ENCODE data around the gene RECQL5.

RECQL5 gene

GRCh38 chr17:75621489-75621888 lies 45.5 kb downstream of the RECQL5 start:
- Histone ChIP-seq H3K4me1 (ENCODE audit: insufficient read depth, low read length) (no peaks in the 10 kb centered on the region), H3K4me3 (ENCODE audit: low read length) (no peak overlapping the region), H3K9me3 (ENCODE audit: insufficient read depth, low read depth, low read length) (no peaks in the 10 kb centered on the region)

GRCh38 chr17:75619506-75620431 lies 47.2 kb downstream of the RECQL5 start:
- no peak overlapping the region for H3K9ac ChIP-seq (ENCODE audit: low read depth, low read length)
- H3K36me3 ChIP-seq (ENCODE audit: insufficient read depth, low read depth, low read length): no peaks in the 10 kb centered on the region
- H3K9me3 ChIP-seq (ENCODE audit: insufficient read depth, low read depth, low read length): no peaks in the 10 kb centered on the region
- no peak overlapping the region for H3K4me3 ChIP-seq (ENCODE audit: low read length)
- H3K27ac ChIP-seq (ENCODE audit: low read length): no peak overlapping the region
- no peaks in the 10 kb centered on the region for H3K4me1 ChIP-seq (ENCODE audit: insufficient read depth, low read length)
- H3K27me3 ChIP-seq (ENCODE audit: insufficient read depth, low read length): no peaks in the 10 kb centered on the region; the same call in 1 of the 2 replicates

More at GRCh38 chr17:75621489-75621888, 45.5 kb downstream of the RECQL5 start:
- H3K36me3 ChIP-seq (ENCODE audit: insufficient read depth, low read depth, low read length): no peaks in the 10 kb centered on the region
- H3K27me3 ChIP-seq (ENCODE audit: insufficient read depth, low read length): no peaks in the 10 kb centered on the region; the same call in 1 of the 2 replicates
- no peak overlapping the region for H3K27ac ChIP-seq (ENCODE audit: low read length)
- no peak overlapping the region for H3K9ac ChIP-seq (ENCODE audit: low read depth, low read length)

- no peak overlapping the region for H3K4me3 ChIP-seq (ENCODE audit: low read length)
- H3K9ac ChIP-seq (ENCODE audit: low read depth, low read length): no peak overlapping the region
- no peaks in the 10 kb centered on the region for H3K9me3 ChIP-seq (ENCODE audit: insufficient read depth, low read depth, low read length)
- no peaks in the 10 kb centered on the region for H3K4me1 ChIP-seq (ENCODE audit: insufficient read depth, low read length)
- no peaks in the 10 kb centered on the region for H3K36me3 ChIP-seq (ENCODE audit: insufficient read depth, low read depth, low read length)
- no peaks in the 10 kb centered on the region; the same call in 1 of the 2 replicates for H3K27me3 ChIP-seq (ENCODE audit: insufficient read depth, low read length)
- H3K27ac ChIP-seq (ENCODE audit: low read length): no peak overlapping the region
Measured at GRCh38 chr17:75617675-75618074, 49.3 kb downstream of the RECQL5 start.

GRCh38 chr17:75617218-75617617 lies 49.7 kb downstream of the RECQL5 start:
- Histone ChIP-seq H3K9ac (ENCODE audit: low read depth, low read length) (no peak overlapping the region), H3K9me3 (ENCODE audit: insufficient read depth, low read depth, low read length) (no peaks in the 10 kb centered on the region), H3K36me3 (ENCODE audit: insufficient read depth, low read depth, low read length) (no peaks in the 10 kb centered on the region), H3K4me3 (ENCODE audit: low read length) (no peak overlapping the region), H3K27me3 (ENCODE audit: insufficient read depth, low read length) (no peaks in the 10 kb centered on the region; the same call in 1 of the 2 replicates), H3K4me1 (ENCODE audit: insufficient read depth, low read length) (no peaks in the 10 kb centered on the region), H3K27ac (ENCODE audit: low read length) (no peak overlapping the region)

- H3K9me3 ChIP-seq (ENCODE audit: insufficient read depth, low read depth, low read length): no peaks in the 10 kb centered on the region
- H3K9ac ChIP-seq (ENCODE audit: low read depth, low read length): no peak overlapping the region
- H3K4me3 ChIP-seq (ENCODE audit: low read length): no peak overlapping the region
- no peaks in the 10 kb centered on the region for H3K36me3 ChIP-seq (ENCODE audit: insufficient read depth, low read depth, low read length)
- no peaks in the 10 kb centered on the region for H3K4me1 ChIP-seq (ENCODE audit: insufficient read depth, low read length)
- no peak overlapping the region for H3K27ac ChIP-seq (ENCODE audit: low read length)
- no peaks in the 10 kb centered on the region; the same call in 1 of the 2 replicates for H3K27me3 ChIP-seq (ENCODE audit: insufficient read depth, low read length)
Measured at GRCh38 chr17:75616521-75617122, 50.3 kb downstream of the RECQL5 start.

- Histone ChIP-seq H3K4me3 (ENCODE audit: low read length) (no peak overlapping the region), H3K9ac (ENCODE audit: low read depth, low read length) (no peak overlapping the region), H3K27ac (ENCODE audit: low read length) (no peak overlapping the region), H3K36me3 (ENCODE audit: insufficient read depth, low read depth, low read length) (no peaks in the 10 kb centered on the region), H3K27me3 (ENCODE audit: insufficient read depth, low read length) (no peaks in the 10 kb centered on the region), H3K9me3 (ENCODE audit: insufficient read depth, low read depth, low read length) (no peaks in the 10 kb centered on the region), H3K4me1 (ENCODE audit: insufficient read depth, low read length) (no peaks in the 10 kb centered on the region)
Measured at GRCh38 chr17:75615301-75615700, 51.7 kb downstream of the RECQL5 start.

- no peak overlapping the region for H3K9ac ChIP-seq (ENCODE audit: low read depth, low read length)
- no peak overlapping the region for H3K27ac ChIP-seq (ENCODE audit: low read length)
- H3K4me1 ChIP-seq (ENCODE audit: insufficient read depth, low read length): no peaks in the 10 kb centered on the region
- no peaks in the 10 kb centered on the region for H3K9me3 ChIP-seq (ENCODE audit: insufficient read depth, low read depth, low read length)
- H3K27me3 ChIP-seq (ENCODE audit: insufficient read depth, low read length): no peaks in the 10 kb centered on the region
- no peaks in the 10 kb centered on the region for H3K36me3 ChIP-seq (ENCODE audit: insufficient read depth, low read depth, low read length)
- H3K4me3 ChIP-seq (ENCODE audit: low read length): no peak overlapping the region
Measured at GRCh38 chr17:75614556-75615270, 52.2 kb downstream of the RECQL5 start.

GRCh38 chr17:75614006-75614405 lies 52.9 kb downstream of the RECQL5 start:
- Histone ChIP-seq H3K27me3 (ENCODE audit: insufficient read depth, low read length) (no peaks in the 10 kb centered on the region), H3K4me3 (ENCODE audit: low read length) (no peak overlapping the region), H3K9me3 (ENCODE audit: insufficient read depth, low read depth, low read length) (no peaks in the 10 kb centered on the region), H3K9ac (ENCODE audit: low read depth, low read length) (no peak overlapping the region), H3K27ac (ENCODE audit: low read length) (no peak overlapping the region), H3K4me1 (ENCODE audit: insufficient read depth, low read length) (no peaks in the 10 kb centered on the region), H3K36me3 (ENCODE audit: insufficient read depth, low read depth, low read length) (no peaks in the 10 kb centered on the region)

- Histone ChIP-seq H3K27me3 (ENCODE audit: insufficient read depth, low read length) (no peaks in the 10 kb centered on the region), H3K4me1 (ENCODE audit: insufficient read depth, low read length) (no peaks in the 10 kb centered on the region), H3K9me3 (ENCODE audit: insufficient read depth, low read depth, low read length) (no peaks in the 10 kb centered on the region), H3K27ac (ENCODE audit: low read length) (no peak overlapping the region), H3K36me3 (ENCODE audit: insufficient read depth, low read depth, low read length) (no peaks in the 10 kb centered on the region), H3K9ac (ENCODE audit: low read depth, low read length) (no peak overlapping the region), H3K4me3 (ENCODE audit: low read length) (no peak overlapping the region)
Measured at GRCh38 chr17:75612906-75613626, 53.9 kb downstream of the RECQL5 start.

GRCh38 chr17:75611851-75612429 lies 55.0 kb downstream of the RECQL5 start:
- H3K9ac ChIP-seq (ENCODE audit: low read depth, low read length): no peak overlapping the region
- no peaks in the 10 kb centered on the region for H3K9me3 ChIP-seq (ENCODE audit: insufficient read depth, low read depth, low read length)
- H3K36me3 ChIP-seq (ENCODE audit: insufficient read depth, low read depth, low read length): no peaks in the 10 kb centered on the region
- no peak overlapping the region for H3K4me3 ChIP-seq (ENCODE audit: low read length)
- H3K27me3 ChIP-seq (ENCODE audit: insufficient read depth, low read length): no peaks in the 10 kb centered on the region
- no peaks in the 10 kb centered on the region for H3K4me1 ChIP-seq (ENCODE audit: insufficient read depth, low read length)
- H3K27ac ChIP-seq (ENCODE audit: low read length): no peak overlapping the region
